HG03025 (cell line): ENCODE results near the gene TNP1.

Experiments
- ATAC-seq: cut with Tn5 transposase; IDR thresholded peaks from one replicate; pipeline ENCODE4 v1.9.1; 2021; ENCODE audit warnings: mild to moderate bottlenecking, moderate library complexity; ENCODE audit not compliant: unreplicated experiment, low FRiP score

Gene TNP1

GRCh38 chr2:216877085-216877484 lies 17.2 kb upstream of the TNP1 start:
- ATAC-seq: no peak

- no peak for ATAC-seq
Measured at GRCh38 chr2:216875862-216876261, 16.0 kb upstream of the TNP1 start.

GRCh38 chr2:216873573-216873972 lies 13.7 kb upstream of the TNP1 start:
- no peak for ATAC-seq

GRCh38 chr2:216872624-216873023 lies 12.8 kb upstream of the TNP1 start:
- no peak for ATAC-seq

GRCh38 chr2:216872040-216872439 lies 12.2 kb upstream of the TNP1 start:
- no peak for ATAC-seq

GRCh38 chr2:216871333-216871934 lies 11.6 kb upstream of the TNP1 start:
- ATAC-seq: no peak

GRCh38 chr2:216870508-216871332 lies 10.9 kb upstream of the TNP1 start:
- ATAC-seq: no peak

- ATAC-seq: no peak
Measured at GRCh38 chr2:216866515-216867095, 6.7 kb upstream of the TNP1 start.

- no peak for ATAC-seq
Measured at GRCh38 chr2:216865658-216866057, 5.8 kb upstream of the TNP1 start.

GRCh38 chr2:216863946-216864345 lies 4.1 kb upstream of the TNP1 start:
- ATAC-seq: no peak

GRCh38 chr2:216862628-216863398 lies 2.9 kb upstream of the TNP1 start:
- ATAC-seq: no peak

- ATAC-seq: no peak
Measured at GRCh38 chr2:216860426-216861137, 718 bp upstream of the TNP1 start.

- no peak for ATAC-seq
Measured at GRCh38 chr2:216858312-216858711, 1.6 kb downstream of the TNP1 start.

GRCh38 chr2:216857131-216857550 lies 2.7 kb downstream of the TNP1 start:
- ATAC-seq: no peak

GRCh38 chr2:216856406-216857065 lies 3.3 kb downstream of the TNP1 start:
- no peak for ATAC-seq

GRCh38 chr2:216855605-216856004 lies 4.3 kb downstream of the TNP1 start:
- no peak for ATAC-seq

- no peak for ATAC-seq
Measured at GRCh38 chr2:216855079-216855478, 4.8 kb downstream of the TNP1 start.

- no peak for ATAC-seq
Measured at GRCh38 chr2:216851486-216852090, 8.3 kb downstream of the TNP1 start.

GRCh38 chr2:216850665-216851322 lies 9.1 kb downstream of the TNP1 start:
- no peak for ATAC-seq
